Measurements from ENCODE around the gene INS.

GRCh38 chr11:2171591-2172003 lies 10.6 kb upstream of the INS start, which contains the start of gene TH:
- TF ChIP-seq CTCF (IDR thresholded peaks at IDR 0.05; ENCODE audit: insufficient read depth, low read length, poor library complexity, severe bottlenecking): no peak
- TF ChIP-seq EZH2phosphoT487 (conservative IDR thresholded peaks at IDR 0.05; ENCODE audit: low read length): no peak

Measured in SU-DHL-6 (cell line).